Measurements from ENCODE around the gene SLC35G6. TPM values are rescaled to one million over a fixed set of nuclear protein-coding genes. Genes with fewer than 3 reads are reported as not detected.

Gene SLC35G6
- total and polyA plus RNA-seq, 2 of the 13 experiments (the other 11 are each of a cell fraction or from before 2014, with no cell fraction given) = 0.07 TPM; not detected in 1

DNA sequence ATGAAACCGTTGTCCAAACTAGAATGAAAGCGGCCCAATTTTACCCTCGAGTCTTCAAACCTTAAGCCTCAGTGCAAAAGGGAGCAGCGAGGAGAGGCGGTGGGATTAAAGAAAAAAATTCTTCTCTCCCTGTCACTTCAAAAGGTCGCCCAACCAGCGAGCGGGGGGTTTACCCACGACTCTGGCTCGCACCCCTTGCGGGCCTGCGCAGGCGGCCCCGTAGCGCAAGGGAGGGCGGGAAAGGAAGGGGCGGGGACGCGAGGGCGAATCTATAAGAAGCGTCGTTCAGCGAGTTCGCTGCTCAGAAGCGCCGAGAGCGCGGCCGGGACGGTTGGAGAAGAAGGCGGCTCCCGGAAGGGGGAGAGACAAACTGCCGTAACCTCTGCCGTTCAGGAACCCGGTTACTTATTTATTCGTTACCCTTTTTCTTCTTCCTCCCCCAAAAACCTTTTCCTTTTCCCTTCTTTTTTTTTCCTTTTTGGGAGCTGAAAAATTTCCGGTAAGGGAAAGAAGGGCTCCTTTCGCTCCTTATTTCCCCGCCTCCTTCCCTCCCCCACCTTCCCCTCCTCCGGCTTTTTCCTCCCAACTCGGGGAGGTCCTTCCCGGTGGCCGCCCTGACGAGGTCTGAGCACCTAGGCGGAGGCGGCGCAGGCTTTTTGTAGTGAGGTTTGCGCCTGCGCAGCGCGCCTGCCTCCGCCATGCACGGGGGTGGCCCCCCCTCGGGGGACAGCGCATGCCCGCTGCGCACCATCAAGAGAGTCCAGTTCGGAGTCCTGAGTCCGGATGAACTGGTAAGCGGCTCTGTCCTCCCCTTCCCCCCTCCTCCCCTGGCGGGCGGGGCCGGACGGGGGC lies 3.0 kb downstream of the SLC35G6 start, which contains the start of gene POLR2A (continued):
- TF ChIP-seq, protein P1, sequence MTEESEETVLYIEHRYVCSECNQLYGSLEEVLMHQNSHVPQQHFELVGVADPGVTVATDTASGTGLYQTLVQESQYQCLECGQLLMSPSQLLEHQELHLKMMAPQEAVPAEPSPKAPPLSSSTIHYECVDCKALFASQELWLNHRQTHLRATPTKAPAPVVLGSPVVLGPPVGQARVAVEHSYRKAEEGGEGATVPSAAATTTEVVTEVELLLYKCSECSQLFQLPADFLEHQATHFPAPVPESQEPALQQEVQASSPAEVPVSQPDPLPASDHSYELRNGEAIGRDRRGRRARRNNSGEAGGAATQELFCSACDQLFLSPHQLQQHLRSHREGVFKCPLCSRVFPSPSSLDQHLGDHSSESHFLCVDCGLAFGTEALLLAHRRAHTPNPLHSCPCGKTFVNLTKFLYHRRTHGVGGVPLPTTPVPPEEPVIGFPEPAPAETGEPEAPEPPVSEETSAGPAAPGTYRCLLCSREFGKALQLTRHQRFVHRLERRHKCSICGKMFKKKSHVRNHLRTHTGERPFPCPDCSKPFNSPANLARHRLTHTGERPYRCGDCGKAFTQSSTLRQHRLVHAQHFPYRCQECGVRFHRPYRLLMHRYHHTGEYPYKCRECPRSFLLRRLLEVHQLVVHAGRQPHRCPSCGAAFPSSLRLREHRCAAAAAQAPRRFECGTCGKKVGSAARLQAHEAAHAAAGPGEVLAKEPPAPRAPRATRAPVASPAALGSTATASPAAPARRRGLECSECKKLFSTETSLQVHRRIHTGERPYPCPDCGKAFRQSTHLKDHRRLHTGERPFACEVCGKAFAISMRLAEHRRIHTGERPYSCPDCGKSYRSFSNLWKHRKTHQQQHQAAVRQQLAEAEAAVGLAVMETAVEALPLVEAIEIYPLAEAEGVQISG (CRISPR knock-in tag; IDR thresholded peaks at IDR 0.05) = peak; percentile 82
- TF ChIP-seq, protein P2, sequence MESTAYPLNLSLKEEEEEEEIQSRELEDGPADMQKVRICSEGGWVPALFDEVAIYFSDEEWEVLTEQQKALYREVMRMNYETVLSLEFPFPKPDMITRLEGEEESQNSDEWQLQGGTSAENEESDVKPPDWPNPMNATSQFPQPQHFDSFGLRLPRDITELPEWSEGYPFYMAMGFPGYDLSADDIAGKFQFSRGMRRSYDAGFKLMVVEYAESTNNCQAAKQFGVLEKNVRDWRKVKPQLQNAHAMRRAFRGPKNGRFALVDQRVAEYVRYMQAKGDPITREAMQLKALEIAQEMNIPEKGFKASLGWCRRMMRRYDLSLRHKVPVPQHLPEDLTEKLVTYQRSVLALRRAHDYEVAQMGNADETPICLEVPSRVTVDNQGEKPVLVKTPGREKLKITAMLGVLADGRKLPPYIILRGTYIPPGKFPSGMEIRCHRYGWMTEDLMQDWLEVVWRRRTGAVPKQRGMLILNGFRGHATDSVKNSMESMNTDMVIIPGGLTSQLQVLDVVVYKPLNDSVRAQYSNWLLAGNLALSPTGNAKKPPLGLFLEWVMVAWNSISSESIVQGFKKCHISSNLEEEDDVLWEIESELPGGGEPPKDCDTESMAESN (CRISPR knock-in tag; conservative IDR thresholded peaks at IDR 0.05) = peak; percentile 83
- TF ChIP-seq THAP11 (CRISPR knock-in tag; IDR thresholded peaks at IDR 0.05) = peak; percentile 89
- no peak for TF ChIP-seq MLLT10 (CRISPR knock-in tag; IDR thresholded peaks at IDR 0.05)
- TF ChIP-seq SRSF1 (optimal IDR thresholded peaks at IDR 0.05; ENCODE audit: low read depth, low read length) = peak; percentile 94
- no peak for TF ChIP-seq ZNF274 (CRISPR knock-in tag; IDR thresholded peaks at IDR 0.05)
- TF ChIP-seq ZFP41 (CRISPR knock-in tag; IDR thresholded peaks at IDR 0.05; ENCODE audit: borderline replicate concordance) = peak; percentile 81; the same call in 1 of the 2 replicates
- TF ChIP-seq, protein P3, sequence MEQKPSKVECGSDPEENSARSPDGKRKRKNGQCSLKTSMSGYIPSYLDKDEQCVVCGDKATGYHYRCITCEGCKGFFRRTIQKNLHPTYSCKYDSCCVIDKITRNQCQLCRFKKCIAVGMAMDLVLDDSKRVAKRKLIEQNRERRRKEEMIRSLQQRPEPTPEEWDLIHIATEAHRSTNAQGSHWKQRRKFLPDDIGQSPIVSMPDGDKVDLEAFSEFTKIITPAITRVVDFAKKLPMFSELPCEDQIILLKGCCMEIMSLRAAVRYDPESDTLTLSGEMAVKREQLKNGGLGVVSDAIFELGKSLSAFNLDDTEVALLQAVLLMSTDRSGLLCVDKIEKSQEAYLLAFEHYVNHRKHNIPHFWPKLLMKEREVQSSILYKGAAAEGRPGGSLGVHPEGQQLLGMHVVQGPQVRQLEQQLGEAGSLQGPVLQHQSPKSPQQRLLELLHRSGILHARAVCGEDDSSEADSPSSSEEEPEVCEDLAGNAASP (CRISPR knock-in tag; IDR thresholded peaks at IDR 0.05; ENCODE audit: borderline replicate concordance) = peak; percentile 80
- TF ChIP-seq ZNF841 (CRISPR knock-in tag; IDR thresholded peaks at IDR 0.05; ENCODE audit: borderline replicate concordance) = peak; percentile 27; the same call in 1 of the 2 replicates
- TF ChIP-seq ZNF746 (CRISPR knock-in tag; IDR thresholded peaks at IDR 0.05) = peak; percentile 98
- TF ChIP-seq, protein P4, sequence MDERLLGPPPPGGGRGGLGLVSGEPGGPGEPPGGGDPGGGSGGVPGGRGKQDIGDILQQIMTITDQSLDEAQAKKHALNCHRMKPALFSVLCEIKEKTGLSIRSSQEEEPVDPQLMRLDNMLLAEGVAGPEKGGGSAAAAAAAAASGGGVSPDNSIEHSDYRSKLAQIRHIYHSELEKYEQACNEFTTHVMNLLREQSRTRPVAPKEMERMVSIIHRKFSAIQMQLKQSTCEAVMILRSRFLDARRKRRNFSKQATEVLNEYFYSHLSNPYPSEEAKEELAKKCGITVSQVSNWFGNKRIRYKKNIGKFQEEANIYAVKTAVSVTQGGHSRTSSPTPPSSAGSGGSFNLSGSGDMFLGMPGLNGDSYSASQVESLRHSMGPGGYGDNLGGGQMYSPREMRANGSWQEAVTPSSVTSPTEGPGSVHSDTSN (CRISPR knock-in tag; IDR thresholded peaks at IDR 0.05) = no peak; the same call in 1 of the 2 replicates
- no peak for TF ChIP-seq HHEX (CRISPR knock-in tag; IDR thresholded peaks at IDR 0.05)
- TF ChIP-seq, protein P5, sequence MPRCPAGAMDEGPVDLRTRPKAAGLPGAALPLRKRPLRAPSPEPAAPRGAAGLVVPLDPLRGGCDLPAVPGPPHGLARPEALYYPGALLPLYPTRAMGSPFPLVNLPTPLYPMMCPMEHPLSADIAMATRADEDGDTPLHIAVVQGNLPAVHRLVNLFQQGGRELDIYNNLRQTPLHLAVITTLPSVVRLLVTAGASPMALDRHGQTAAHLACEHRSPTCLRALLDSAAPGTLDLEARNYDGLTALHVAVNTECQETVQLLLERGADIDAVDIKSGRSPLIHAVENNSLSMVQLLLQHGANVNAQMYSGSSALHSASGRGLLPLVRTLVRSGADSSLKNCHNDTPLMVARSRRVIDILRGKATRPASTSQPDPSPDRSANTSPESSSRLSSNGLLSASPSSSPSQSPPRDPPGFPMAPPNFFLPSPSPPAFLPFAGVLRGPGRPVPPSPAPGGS (CRISPR knock-in tag; IDR thresholded peaks at IDR 0.05) = no peak
- no peak; the same call in 1 of the 2 replicates for TF ChIP-seq ZNF121 (CRISPR knock-in tag; IDR thresholded peaks at IDR 0.05)
- no peak for TF ChIP-seq KLF11 (CRISPR knock-in tag; IDR thresholded peaks at IDR 0.05)
- peak; percentile 96; the same call in 1 of the 2 replicates for TF ChIP-seq ZNF232 (CRISPR knock-in tag; IDR thresholded peaks at IDR 0.05; ENCODE audit: borderline replicate concordance)
- TF ChIP-seq JUN (CRISPR knock-in tag; IDR thresholded peaks at IDR 0.05) = no peak; the same call in 1 of the 2 replicates
- TF ChIP-seq RNF2 (conservative IDR thresholded peaks at IDR 0.05; ENCODE audit: low read depth) = no peak
- no peak for TF ChIP-seq ZNF569 (CRISPR knock-in tag; IDR thresholded peaks at IDR 0.05; ENCODE audit: borderline replicate concordance)
- TF ChIP-seq, protein P6, sequence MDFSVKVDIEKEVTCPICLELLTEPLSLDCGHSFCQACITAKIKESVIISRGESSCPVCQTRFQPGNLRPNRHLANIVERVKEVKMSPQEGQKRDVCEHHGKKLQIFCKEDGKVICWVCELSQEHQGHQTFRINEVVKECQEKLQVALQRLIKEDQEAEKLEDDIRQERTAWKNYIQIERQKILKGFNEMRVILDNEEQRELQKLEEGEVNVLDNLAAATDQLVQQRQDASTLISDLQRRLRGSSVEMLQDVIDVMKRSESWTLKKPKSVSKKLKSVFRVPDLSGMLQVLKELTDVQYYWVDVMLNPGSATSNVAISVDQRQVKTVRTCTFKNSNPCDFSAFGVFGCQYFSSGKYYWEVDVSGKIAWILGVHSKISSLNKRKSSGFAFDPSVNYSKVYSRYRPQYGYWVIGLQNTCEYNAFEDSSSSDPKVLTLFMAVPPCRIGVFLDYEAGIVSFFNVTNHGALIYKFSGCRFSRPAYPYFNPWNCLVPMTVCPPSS (IDR thresholded peaks at IDR 0.05) = no peak

All from HepG2 (cell line).